HG03139 (cell line): Measurements from ENCODE around the gene AGAP3.
"Not testable (repeated sequence)": the region's sequence is repeated elsewhere in the genome, so short reads cannot be mapped to it uniquely, and the experiment has no call there.

Experiments
- ATAC-seq: cut with Tn5 transposase; IDR thresholded peaks from one replicate; pipeline ENCODE4 v1.9.1; 2021; ENCODE audit not compliant: unreplicated experiment

AGAP3 gene

DNA sequence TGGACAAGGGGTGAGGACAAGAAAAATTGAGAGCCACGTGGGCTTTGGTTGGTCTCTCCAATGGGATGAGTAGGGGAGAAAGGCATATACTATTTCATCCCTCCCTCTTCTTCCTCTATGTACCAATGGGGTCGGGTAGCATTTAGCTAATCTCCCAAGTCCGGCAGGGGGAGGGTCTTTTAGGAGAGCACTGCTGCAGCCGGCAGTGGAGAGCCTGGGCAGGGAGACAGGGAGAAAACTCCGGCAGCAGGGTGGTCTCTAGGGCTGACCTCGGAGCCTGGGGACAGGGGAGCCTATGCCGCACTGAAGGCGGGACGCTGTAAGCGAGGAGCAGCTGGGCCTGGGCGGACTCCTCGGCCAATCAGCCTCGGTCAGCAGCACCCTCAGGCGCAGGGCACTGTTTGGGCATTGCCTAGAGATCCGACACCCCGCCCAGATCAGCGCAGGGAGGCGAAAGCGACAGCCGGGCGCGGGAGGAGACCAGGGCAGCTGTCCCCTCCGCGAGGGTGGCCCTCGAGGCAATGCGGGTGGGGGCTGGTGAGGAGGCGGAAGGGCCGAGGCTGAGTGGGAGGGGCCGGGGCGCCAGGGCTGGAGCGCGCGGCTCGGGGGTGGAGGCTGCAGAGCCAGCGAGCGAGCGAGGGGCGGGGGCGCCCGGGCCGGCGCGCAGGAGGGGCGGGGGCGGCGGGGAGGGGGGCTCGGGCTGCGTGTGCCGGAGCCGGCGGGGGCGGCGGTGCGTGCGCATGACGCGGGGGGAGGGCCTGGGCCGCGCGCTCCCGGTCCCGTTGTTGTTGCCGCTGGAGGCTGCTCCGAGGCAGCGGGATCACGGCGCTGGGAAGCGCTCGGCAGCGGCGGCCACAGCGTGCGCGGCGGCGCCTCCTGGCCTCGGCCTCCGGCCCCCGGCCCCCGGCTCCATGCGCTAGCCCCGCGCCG lies at the start of gene AGAP3:
Gene AGAP3 (plus strand): TSS at position 785 of the 930 bp plus-strand sequence. CDS start 267 bp downstream, outside the sequence.
- peak; percentile 46 for ATAC-seq

DNA sequence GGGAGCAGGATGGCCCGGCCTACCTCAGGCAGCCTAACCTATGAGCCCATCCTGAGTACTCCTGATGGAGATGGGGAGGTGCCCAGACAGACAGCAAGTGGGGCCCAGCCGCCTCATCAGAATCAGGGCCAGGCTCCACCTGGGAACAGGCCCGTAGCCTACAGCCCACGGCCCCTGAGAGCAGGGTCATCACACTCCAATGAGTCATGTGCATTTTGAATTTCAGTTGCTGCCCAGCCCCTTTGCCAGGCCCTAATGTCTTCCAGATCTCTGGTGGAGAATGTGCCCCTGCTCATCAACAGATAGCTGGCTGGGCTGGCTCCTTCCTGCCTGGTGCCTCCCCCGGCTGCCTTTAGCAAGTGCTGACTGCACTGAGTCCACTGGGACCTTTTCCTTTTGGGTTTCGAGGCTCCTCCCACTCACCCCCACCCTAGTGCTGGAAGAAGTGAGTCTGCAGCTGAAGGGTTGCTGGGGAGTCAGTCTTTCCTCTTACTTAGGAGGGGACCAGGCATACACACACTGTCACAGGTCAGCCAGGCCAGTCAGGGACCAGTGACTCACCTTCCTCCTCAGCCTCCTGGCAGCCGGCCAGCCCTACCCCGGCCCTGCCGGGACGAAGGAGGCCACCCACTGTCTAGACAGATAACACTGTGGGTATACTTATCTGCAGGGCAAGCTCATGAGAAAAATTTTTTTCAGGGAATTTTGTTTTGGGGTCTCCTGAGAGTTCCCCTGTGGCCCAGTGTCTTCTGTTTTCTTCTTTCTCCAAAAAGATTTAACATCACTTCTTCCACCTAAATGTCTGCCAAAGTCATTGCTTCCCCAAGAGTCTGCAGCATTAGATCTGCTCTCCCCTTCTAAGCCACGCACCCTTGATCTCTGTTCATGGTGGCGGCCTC lies 47.1 kb upstream of the AGAP3 start:
- no peak for ATAC-seq

DNA sequence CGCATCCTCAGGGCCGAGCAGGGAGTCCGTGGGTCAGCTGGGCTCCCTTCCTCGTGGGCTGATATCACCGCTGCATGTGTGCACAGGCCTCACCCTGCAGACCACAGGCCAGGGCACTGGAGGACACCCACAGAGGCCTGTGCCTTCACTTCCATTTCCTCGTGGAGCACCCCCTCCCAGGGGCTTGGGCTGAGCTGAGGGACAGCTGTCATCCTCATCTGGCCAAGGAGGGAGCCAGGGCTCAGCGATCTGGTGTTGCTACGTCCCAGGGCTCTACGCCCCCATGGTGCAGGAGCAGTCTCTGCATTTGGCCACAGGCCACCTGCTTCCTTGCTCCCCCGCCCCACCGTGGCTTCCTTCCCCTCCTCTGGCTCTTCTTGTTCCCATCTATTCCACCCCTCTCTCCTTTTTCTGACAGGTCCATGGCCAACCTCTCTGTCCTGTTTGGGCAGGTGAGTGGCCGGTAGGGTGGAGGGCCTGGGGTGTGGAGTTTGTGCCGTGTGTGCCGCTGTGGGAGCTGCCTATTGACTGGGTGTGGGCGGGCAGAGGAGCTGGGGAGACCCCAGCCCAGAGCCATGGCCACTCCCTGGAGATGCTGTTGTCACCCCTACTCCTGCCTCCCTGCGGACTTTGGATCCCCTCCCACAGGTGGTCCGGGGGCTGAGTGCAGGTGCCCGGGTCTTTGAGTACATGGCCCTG lies 46.3 kb upstream of the AGAP3 start:
- ATAC-seq = no peak

DNA sequence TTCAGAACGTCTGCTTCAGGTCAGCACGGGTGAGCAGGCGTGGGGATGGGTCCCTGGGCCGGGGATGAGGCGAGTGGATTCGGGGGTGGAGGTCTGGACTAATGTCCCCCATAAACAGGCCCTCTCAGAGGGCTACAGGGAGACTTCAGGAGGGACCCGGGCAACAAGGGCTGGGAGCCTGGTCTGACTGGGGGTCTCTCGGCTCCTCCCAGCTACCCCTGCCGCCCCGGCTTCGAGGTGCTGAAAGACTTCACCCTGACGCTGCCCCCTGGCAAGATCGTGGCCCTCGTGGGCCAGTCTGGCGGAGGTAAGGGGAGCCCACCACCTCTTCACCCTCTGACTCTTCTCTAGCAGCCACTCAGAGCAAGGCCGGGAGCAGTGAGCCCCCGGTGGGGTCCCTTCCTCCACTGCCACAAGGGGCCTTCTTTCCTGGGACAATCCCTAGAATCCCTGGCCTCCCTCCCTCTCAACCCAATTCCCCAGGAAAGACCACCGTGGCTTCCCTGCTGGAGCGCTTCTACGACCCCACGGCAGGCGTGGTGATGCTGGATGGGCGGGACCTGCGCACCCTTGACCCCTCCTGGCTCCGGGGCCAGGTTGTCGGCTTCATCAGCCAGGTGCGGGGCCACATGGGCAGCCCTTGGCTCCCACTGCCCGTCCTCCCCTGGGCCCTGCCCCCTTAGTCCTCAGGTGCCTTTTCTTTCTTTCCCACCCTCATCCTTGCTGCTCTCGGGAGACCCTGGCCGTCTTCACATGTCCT lies 45.5 kb upstream of the AGAP3 start:
- ATAC-seq = no peak

DNA sequence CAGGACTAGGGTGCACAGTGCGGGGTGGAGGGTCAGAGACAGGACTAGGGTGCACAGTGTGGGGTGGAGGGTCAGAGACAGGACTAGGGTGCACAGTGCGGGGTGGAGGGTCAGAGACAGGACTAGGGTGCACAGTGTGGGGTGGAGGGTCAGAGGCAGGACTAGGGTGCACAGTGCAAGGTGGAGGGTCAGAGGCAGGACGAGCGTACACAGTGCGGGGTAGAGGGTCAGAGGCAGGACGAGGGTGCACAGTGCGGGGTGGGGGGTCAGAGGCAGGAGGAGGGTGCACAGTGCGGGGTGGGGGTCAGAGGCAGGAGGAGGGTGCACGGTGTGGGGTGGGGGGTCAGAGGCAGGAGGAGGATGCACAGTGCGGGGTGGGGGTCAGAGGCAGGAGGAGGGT lies 42.8 kb upstream of the AGAP3 start:
- not testable (repeated sequence) for ATAC-seq

DNA sequence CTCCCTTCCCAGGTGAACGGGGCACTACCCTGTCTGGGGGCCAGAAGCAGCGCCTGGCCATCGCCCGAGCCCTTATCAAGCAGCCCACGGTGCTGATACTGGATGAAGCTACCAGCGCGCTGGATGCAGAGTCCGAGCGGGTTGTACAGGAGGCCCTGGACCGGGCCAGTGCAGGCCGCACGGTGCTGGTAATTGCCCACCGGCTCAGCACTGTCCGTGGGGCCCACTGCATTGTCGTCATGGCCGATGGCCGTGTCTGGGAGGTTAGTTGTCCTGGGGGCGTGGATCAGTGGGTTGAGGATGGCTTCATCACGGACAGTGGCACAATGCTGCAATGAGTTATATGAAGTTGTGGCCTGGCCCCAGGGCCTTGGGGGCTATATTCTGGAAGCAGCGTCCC lies 42.3 kb upstream of the AGAP3 start:
- ATAC-seq = no peak

DNA sequence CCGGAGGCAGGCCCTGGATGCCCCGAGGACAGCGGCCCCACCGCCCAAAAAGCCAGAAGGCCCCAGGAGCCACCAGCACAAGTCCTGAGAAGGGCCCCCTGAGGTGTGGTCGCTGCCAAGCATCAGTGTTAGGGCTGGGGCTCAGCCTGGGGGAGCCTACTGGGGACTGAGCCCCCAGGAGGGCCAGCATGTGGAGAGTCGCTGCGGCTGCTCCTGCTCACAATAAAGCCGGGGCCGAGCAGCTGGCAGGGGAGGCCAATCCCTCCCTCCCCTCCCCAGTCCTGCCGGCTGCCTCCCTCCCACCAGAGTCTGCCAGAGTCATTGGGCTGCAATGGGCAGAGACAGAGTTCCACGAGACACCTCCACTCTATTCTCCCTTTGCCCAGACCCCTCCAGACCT lies 41.0 kb upstream of the AGAP3 start:
- ATAC-seq = no peak

DNA sequence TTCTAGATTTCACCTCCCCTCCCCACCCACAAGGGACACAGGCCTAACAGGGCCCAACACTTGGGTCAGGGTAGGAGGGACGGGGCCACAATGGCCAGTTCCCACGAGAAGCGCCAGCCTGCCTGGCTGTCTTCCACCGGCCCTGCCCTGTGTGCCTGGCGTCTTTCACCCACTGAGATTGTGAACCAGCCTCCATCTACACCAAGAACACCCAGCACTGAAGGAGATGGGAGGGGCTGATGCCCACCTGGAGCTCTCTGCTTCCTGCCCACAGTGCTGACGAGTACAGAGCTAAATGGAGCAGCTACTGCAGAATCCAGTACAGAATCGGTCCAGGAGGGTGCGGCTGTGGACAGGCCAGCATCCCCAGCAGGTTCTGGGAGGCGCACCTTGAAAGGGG lies 40.3 kb upstream of the AGAP3 start:
- no peak for ATAC-seq

DNA sequence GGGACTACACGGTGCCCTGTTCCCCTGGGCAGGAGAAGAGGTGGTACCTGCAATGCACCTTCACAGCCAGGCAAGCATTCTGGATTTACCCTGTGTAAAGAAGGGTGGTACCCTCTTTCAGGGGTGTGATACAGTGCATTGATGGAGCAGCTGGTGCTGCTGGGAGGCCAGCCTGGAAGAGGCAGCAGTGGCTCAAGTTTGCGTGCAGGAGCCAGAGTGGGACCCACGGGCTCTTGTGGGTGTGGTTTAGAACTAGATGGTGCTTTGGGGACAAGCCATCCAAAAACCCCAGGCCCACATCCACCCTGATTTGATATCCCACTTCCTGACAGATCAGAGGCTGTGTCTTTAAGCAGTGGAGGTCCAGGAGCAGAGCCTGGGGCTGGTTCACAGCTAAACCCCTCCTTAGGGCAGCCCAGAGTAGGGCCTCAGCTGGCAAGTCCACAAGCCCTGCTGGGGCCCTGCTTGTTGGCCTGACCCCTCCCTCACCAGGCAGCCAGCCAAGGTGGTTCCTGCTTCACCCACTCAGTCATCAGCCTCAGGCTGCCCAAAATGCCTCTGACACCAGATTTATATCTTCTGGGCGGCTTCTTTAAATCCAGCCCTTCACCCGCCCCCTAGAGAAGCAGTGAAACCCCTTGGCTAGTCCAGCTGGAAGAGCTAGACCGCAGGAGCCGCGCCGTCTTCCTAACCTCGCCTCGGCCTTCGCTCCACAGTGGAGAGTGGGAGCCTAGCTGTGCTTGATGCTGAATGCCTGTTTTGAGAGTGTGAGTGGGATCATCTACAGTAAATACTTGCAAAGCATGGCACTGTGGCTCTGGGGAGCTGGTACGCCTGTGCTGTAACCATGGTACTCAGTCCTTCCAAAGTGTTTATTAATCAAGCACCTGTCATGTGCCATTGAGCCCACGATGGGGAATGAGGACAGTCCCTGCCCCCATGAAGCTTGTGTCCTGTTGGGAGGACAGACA lies 39.4 kb upstream of the AGAP3 start:
- ATAC-seq = no peak

DNA sequence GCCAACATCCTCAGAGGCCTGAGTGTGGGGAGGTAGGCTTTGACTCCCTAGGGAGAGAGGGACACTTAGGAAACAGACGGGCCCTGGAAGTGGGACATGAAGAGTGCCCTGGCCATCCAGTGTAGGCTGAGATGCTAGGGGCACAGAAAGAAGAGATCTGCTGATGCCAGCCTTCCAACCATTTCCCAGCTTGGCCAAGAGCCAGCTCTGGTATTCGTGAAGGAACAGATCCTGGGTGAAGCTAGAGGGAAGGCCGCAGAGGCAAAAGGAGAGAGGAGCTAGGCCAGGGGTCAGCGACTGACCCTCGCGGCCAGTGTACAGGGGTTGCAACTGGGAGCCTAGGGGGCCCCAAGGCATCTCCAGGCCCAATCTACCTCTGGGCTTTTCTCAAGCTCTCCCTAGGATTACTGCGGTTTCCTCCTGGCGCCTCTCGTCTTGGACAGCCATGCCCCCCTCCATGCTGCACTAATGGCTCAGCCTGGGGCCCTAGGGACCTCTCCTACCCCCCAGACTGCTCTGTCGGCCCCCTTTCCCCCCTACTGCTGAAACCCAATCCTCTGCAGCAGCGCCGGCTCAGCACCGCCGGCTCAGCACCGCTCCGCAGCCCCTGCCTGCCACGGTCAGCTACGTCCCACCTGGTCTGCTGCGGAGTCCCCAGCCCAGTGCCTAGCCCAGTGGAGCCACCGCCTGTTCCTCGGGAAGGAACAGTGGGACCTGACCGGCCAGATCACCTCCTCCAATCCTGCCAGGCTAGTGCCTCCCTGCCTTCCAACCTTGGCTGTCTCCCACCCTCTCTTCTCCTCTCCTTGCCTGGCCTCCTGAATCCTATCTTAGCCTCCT lies 38.1 kb upstream of the AGAP3 start, which contains the start of gene ASIC3:
Gene ASIC3 (plus strand): TSS at position 556 of the 840 bp plus-strand sequence. CDS start 355 bp downstream, outside the sequence.
- no peak for ATAC-seq

DNA sequence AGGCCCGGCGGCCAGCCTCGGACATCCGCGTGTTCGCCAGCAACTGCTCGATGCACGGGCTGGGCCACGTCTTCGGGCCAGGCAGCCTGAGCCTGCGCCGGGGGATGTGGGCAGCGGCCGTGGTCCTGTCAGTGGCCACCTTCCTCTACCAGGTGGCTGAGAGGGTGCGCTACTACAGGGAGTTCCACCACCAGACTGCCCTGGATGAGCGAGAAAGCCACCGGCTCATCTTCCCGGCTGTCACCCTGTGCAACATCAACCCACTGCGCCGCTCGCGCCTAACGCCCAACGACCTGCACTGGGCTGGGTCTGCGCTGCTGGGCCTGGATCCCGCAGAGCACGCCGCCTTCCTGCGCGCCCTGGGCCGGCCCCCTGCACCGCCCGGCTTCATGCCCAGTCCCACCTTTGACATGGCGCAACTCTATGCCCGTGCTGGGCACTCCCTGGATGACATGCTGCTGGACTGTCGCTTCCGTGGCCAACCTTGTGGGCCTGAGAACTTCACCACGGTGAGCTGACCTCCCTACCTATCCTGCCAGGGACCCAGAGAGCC lies 37.3 kb upstream of the AGAP3 start:
- ATAC-seq = no peak

DNA sequence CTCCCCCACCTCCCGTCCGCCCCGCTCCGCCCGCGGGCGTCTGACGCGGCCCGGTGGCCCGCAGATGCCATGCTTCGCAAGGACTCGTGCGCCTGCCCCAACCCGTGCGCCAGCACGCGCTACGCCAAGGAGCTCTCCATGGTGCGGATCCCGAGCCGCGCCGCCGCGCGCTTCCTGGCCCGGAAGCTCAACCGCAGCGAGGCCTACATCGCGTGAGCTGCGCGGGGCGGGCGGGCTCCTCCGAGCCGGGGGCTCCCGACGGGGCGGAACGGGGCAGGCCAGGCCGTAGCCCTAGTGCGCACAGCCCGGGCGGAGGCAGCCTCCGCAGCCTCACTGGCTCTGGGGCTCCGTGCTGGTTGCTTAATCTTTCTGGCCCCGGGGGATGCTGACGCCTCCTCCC lies 35.2 kb upstream of the AGAP3 start:
- no peak for ATAC-seq

DNA sequence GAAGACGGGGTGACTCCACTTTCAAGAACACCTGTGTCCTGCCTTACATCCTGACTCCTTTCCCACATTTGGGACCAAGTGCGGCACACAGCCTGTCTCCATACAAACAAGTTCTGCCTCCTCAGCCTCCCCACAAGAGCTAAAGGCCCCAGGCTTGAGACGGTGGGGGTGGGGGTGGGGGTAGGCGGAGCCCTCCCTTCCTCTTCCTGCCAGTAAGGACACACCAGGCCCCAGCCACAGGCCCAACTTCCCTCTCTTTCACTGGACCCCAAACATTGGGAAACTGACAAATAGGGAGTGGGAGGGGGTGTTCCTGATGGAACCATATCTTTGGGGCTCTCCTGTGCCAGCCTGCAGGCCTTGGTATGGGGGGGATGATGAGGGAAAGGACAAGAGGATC lies 33.2 kb upstream of the AGAP3 start:
- ATAC-seq = no peak

DNA sequence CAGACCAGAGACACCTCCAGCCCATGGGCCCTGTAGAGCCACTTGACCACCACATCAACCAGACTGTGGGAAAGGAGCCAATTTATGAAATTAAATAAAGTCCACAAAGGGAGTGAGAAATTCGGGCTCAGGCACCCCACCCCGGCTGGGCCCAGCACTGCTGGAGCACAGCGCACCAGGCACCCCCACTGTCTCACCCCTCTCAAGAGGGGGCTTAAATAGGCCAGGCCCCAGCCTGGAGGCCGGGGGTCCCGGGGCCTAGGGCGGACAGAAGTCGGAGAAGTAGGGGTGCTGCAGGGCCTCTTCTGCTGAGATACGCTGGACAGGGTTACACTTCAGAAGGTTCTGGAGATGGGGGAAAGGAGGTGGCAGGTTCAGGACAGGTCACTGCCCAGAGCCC lies 32.5 kb upstream of the AGAP3 start:
- ATAC-seq = no peak

DNA sequence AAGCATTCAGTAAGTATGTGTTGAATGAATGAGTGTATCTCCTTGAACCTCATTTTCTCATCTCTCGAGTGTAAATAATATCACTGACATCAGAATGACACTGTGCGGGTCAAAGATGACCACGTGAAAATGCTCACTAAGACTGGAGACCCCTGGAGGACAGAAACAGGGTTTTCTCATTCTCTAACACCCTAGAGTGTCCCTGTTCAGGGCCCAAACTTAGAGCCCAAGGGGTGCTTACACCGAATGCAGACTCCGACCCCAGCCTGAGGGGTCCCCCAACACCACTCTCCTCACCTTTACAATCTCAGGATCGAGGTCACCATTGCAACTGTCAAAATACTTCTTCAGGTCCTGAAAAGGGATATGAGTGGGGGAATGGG lies 30.0 kb upstream of the AGAP3 start:
- ATAC-seq = no peak

DNA sequence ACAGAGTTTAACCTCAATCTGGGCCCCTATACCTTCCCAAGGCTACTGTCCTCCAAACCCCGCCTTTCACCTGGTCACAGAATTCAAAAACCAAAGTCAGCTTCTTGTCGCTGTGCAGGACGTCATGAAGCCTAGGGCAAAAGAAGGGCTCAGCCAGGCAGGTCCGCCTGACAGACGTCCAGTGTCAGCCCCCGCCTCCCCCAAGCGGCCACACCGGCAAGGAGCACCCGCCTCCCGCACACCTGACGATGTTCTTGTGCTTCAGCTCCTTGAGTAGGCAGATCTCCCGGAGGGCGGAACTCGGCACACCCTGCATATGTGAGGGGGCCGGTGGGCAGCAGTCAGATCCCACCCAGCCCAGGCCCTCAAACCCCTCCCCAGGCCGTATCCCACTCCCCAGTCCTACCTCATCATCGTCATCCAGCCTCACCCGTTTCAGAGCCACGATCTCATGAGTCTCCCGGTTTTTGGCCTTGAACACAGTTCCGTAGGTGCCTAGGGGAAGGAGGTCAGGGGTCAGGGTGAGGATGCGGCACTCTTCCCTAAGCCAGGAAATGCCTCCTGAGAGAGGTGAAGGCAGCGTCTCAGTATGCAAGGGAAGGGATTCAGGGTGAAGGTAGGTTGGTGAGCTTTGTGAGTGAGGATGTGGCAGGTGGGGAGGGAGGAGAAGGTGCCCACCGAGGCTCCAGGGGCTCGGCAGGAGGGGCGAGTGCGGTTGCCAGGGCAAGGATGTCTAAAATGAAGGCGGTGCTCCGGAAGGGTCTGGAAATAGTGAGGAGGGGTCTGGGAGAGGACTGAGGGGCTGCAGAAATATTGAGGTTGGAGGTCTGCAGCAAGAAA lies 29.4 kb upstream of the AGAP3 start:
- no peak for ATAC-seq

DNA sequence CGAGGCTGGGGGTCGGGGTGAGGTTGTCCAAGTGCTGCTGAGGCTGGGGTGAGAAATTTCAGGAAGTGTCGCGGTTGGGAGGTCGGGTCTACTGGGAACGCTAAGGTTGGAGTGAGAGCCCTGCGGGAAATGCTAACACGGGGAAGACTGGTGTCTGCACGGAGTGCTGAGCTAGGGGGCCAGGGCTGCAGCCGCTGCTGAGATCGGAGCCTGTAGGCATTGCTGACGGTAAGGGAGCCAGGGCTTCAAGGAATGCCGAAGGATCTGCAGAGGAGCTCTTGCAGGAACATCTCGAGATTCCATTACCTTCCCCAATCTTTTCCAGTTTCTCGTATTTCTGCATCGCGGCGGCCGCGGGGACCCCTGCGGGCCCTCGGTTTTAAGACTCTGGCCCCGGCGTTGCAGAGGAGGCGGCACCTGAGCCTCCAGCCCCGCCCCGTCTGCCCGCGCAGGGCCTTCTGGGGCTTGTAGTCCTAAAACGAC lies 28.7 kb upstream of the AGAP3 start, which contains the start of gene CDK5:
Gene CDK5 (minus strand): TSS at position 392 of the 483 bp plus-strand sequence. CDS start 49 bp downstream, at position 343.
- ATAC-seq = peak; percentile 6
